Calu3 (cell line): ENCODE data around the gene SCLT1. TPM values are rescaled to one million over a fixed set of nuclear protein-coding genes. Genes with fewer than 3 reads are reported as not detected.

Experiments used
- BruUV-seq: library from RNA; stranded (reverse); fragments of 400-500 nt; replicated peaks from 2 replicates; lab custom pipeline; 2021; lab: Mats Ljungman, UMichigan
- CTCF ChIA-PET: fragments of 300-600 bp; sonication (Branson Sonifier 250); formaldehyde crosslinking; loops from one replicate; lab custom pipeline; 2022; ENCODE audit warnings: antibody characterized with exemption; lab: Charles Lee
- DNase-seq: peaks from one replicate; pipeline ENCODE4 v3.0.0; 2022
- H3K27ac Mint-ChIP-seq: one replicate; pipeline ENCODE4 v1.8.0; 2022; ENCODE audit warnings: mixed read lengths; ENCODE audit not compliant: unreplicated experiment
- H3K27me3 Mint-ChIP-seq: one replicate; pipeline ENCODE4 v1.8.0; 2022; ENCODE audit warnings: mixed read lengths; ENCODE audit not compliant: unreplicated experiment
- H3K36me3 Mint-ChIP-seq: one replicate; pipeline ENCODE4 v1.8.0; 2022; ENCODE audit warnings: mild to moderate bottlenecking, moderate library complexity, mixed read lengths; ENCODE audit not compliant: insufficient read depth, unreplicated experiment
- H3K4me1 Mint-ChIP-seq: one replicate; pipeline ENCODE4 v1.8.0; 2022; ENCODE audit warnings: mild to moderate bottlenecking, low read depth, mixed read lengths; ENCODE audit not compliant: unreplicated experiment
- H3K4me3 Mint-ChIP-seq: one replicate; pipeline ENCODE4 v1.8.0; 2022; ENCODE audit warnings: mild to moderate bottlenecking, low read depth, moderate library complexity, mixed read lengths; ENCODE audit not compliant: unreplicated experiment
- H3K9me3 Mint-ChIP-seq: one replicate; pipeline ENCODE4 v1.8.0; 2022; ENCODE audit warnings: low read depth, mixed read lengths; ENCODE audit not compliant: unreplicated experiment
- CTCF ChIP-seq: fragments of 200-600 bp; IDR thresholded peaks from one replicate; pipeline ENCODE4 v1.8.0; 2022; ENCODE audit warnings: antibody characterized with exemption; ENCODE audit not compliant: unreplicated experiment
- intact Hi-C: fragments of 100-400 bp; cut with micrococcal nuclease; formaldehyde crosslinking; loops from one replicate; pipeline ENCODE4 v1.10.0; 2022; ENCODE audit not compliant: unreplicated experiment
- total RNA-seq: library from RNA; stranded (reverse); gene quantifications from 2 replicates; pipeline ENCODE4 v1.2.3, GENCODE V29; 2022

The SCLT1 gene
- total RNA-seq, 1 experiment from 2014 or later: 21.4 TPM

- CTCF ChIA-PET: interaction anchor here (0.6 kb wide), 2 partner anchors 300 kb away, joined by 4 to 6 read pairs; no protein-coding TSS in a partner anchor
- TF ChIP-seq CTCF: peak; percentile 63
- BruUV-seq: no TSS peak
- Mint-ChIP-seq H3K4me3 (no peak overlapping the region), H3K27me3 (no peaks in the 10 kb centered on the region), H3K4me1 (no peaks in the 10 kb centered on the region), H3K36me3 (peaks cover 31% of the 10 kb centered on the region), H3K9me3 (no peaks in the 10 kb centered on the region), H3K27ac (no peak overlapping the region)
- intact Hi-C loops: loop anchor here (1.0 to 10.0 kb wide), 5 partner anchors 51 to 439 kb away; no protein-coding TSS in a partner anchor
- DNase-seq: peak; percentile 74
These were observed 229.8 kb downstream of the SCLT1 start for GRCh38 chr4:128863312-128864075.

GRCh38 chr4:128862608-128863311 is 230.6 kb downstream of the SCLT1 start:
- no peak for DNase-seq
- CTCF ChIA-PET: interaction anchor here (0.6 kb wide), 1 partner anchor 299 kb away, joined by 4 read pairs; no protein-coding TSS in a partner anchor

GRCh38 chr4:128861856-128862518 is 231.4 kb downstream of the SCLT1 start:
- BruUV-seq: no TSS peak
- Mint-ChIP-seq H3K27ac (no peak overlapping the region), H3K4me1 (no peaks in the 10 kb centered on the region), H3K36me3 (peaks cover 43% of the 10 kb centered on the region), H3K4me3 (no peak overlapping the region), H3K9me3 (no peaks in the 10 kb centered on the region), H3K27me3 (no peaks in the 10 kb centered on the region)
- intact Hi-C loops: loop anchor here (2.0 to 10.0 kb wide), 4 partner anchors 50 to 437 kb away; no protein-coding TSS in a partner anchor
- DNase-seq: no peak
- CTCF ChIA-PET: no interaction called here
- TF ChIP-seq CTCF: no peak

More at GRCh38 chr4:128862608-128863311, 230.6 kb downstream of the SCLT1 start:
- Mint-ChIP-seq H3K4me3 (no peak overlapping the region), H3K9me3 (no peaks in the 10 kb centered on the region), H3K27me3 (no peaks in the 10 kb centered on the region), H3K27ac (no peak overlapping the region), H3K4me1 (no peaks in the 10 kb centered on the region), H3K36me3 (peaks cover 36% of the 10 kb centered on the region)
- TF ChIP-seq CTCF: no peak
- no TSS peak for BruUV-seq
- intact Hi-C loops: loop anchor here (1.0 to 10.0 kb wide), 5 partner anchors 50 to 438 kb away; no protein-coding TSS in a partner anchor

- Mint-ChIP-seq H3K27ac (no peak overlapping the region), H3K36me3 (peaks cover 44% of the 10 kb centered on the region), H3K27me3 (no peaks in the 10 kb centered on the region), H3K4me1 (no peaks in the 10 kb centered on the region), H3K9me3 (no peaks in the 10 kb centered on the region), H3K4me3 (no peak overlapping the region)
- intact Hi-C loops: loop anchor here (5.0 to 10.0 kb wide), 3 partner anchors 48 to 435 kb away; no protein-coding TSS in a partner anchor
- DNase-seq: no peak
- no peak for TF ChIP-seq CTCF
- CTCF ChIA-PET: no interaction called here
- no TSS peak for BruUV-seq
These were observed 233.3 kb downstream of the SCLT1 start for GRCh38 chr4:128859887-128860677.
